22Rv1 (cell line): ENCODE data around the gene MAGEA9B.
"Not testable (repeated sequence)": the region's sequence is repeated elsewhere in the genome, so short reads cannot be mapped to it uniquely, and the experiment has no call there.

Experiments used
- ZFX ChIP-seq: fragments of 450-650 bp; IDR thresholded peaks from 2 replicates; pipeline ENCODE4 v1.6.1; 2017; ENCODE audit warnings: antibody characterized with exemption, borderline replicate concordance
- TF ChIP-seq, protein P1 (sequence below): fragments of 450-650 bp; IDR thresholded peaks from 2 replicates; pipeline ENCODE4 v1.5.1; 2017; ENCODE audit warnings: mild to moderate bottlenecking

DNA sequence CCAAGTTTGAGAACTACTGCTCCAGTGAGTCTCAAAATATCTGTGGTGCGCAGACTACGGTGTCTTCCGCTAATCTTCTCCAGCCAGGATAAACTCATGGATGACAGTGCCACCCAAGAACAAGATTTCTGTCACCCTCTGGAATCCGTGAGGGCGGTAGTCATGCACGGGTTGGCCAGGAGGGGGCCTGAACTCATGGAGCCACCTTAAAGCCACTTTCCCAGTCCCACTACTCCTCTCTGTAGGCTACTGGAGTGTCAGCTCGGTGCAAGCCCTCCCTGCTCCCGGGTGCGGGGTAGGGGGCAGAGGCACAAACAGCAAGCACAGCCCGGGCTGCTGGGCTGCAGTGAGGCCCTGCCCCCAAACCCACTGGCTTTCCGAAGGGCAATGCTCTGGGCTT, 11.3 kb upstream of the MAGEA9B start:
- TF ChIP-seq, protein P1, sequence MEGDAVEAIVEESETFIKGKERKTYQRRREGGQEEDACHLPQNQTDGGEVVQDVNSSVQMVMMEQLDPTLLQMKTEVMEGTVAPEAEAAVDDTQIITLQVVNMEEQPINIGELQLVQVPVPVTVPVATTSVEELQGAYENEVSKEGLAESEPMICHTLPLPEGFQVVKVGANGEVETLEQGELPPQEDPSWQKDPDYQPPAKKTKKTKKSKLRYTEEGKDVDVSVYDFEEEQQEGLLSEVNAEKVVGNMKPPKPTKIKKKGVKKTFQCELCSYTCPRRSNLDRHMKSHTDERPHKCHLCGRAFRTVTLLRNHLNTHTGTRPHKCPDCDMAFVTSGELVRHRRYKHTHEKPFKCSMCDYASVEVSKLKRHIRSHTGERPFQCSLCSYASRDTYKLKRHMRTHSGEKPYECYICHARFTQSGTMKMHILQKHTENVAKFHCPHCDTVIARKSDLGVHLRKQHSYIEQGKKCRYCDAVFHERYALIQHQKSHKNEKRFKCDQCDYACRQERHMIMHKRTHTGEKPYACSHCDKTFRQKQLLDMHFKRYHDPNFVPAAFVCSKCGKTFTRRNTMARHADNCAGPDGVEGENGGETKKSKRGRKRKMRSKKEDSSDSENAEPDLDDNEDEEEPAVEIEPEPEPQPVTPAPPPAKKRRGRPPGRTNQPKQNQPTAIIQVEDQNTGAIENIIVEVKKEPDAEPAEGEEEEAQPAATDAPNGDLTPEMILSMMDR = not testable (repeated sequence)
- not testable (repeated sequence) for TF ChIP-seq ZFX
